OCI-LY1 (cell line): ENCODE results near the gene S1PR1.
"Not testable (repeated sequence)": the region's sequence is repeated elsewhere in the genome, so short reads cannot be mapped to it uniquely, and the experiment has no call there.

Experiments
- H2AFZ ChIP-seq: fragments of 200-600 bp; sonication (generic), shearing (Covaris generic); 2 replicates; pipeline ENCODE4 v1.6.0; 2014; ENCODE audit warnings: antibody characterized with exemption, mild to moderate bottlenecking, low read length
- H3F3A ChIP-seq: fragments of 200-600 bp; sonication (generic), shearing (Covaris generic); 2 replicates; pipeline ENCODE4 v1.6.0; 2014; ENCODE audit warnings: mild to moderate bottlenecking, antibody characterized with exemption, low read length, moderate library complexity; ENCODE audit not compliant: insufficient read depth
- H3K27ac ChIP-seq: fragments of 200-600 bp; sonication (generic); 2 replicates; pipeline ENCODE4 v1.5.1; 2014; ENCODE audit warnings: low read length, mixed run types, mild to moderate bottlenecking, low read depth; ENCODE audit not compliant: poor library complexity, severe bottlenecking
- H3K27me3 ChIP-seq: fragments of 200-600 bp; sonication (generic); 2 replicates; pipeline ENCODE4 v1.6.0; 2014; ENCODE audit warnings: antibody characterized with exemption, mild to moderate bottlenecking, low read length, moderate library complexity; ENCODE audit not compliant: insufficient read depth
- H3K36me3 ChIP-seq: fragments of 200-600 bp; sonication (generic); 2 replicates; pipeline ENCODE4 v1.6.1; 2014; ENCODE audit warnings: mild to moderate bottlenecking, antibody characterized with exemption, low read length, moderate library complexity, mixed read lengths; ENCODE audit not compliant: insufficient read depth
- H3K4me1 ChIP-seq: fragments of 200-600 bp; sonication (generic); 2 replicates; pipeline ENCODE4 v1.5.1; 2014; ENCODE audit warnings: mild to moderate bottlenecking, low read length, moderate library complexity; ENCODE audit not compliant: insufficient read depth, severe bottlenecking
- H3K4me2 ChIP-seq: fragments of 200-600 bp; sonication (generic), shearing (Covaris generic); 2 replicates; pipeline ENCODE4 v1.6.1; 2014; ENCODE audit warnings: low read length
- H3K4me3 ChIP-seq: fragments of 200-600 bp; sonication (generic); 2 replicates; pipeline ENCODE4 v1.5.1; 2014; ENCODE audit warnings: low read length, low read depth, mild to moderate bottlenecking, mixed read lengths; ENCODE audit not compliant: poor library complexity, severe bottlenecking
- H3K79me2 ChIP-seq: fragments of 200-600 bp; shearing (Covaris generic); 2 replicates; pipeline ENCODE4 v1.6.1; 2016; ENCODE audit warnings: mixed run types, low read length, mixed read lengths; ENCODE audit not compliant: insufficient read depth
- H3K9ac ChIP-seq: fragments of 200-600 bp; sonication (generic), shearing (Covaris generic); 2 replicates; pipeline ENCODE4 v1.6.1; 2014; ENCODE audit warnings: mild to moderate bottlenecking, low read length, mixed read lengths
- H3K9me2 ChIP-seq: fragments of 200-600 bp; sonication (generic), shearing (Covaris generic); 2 replicates; pipeline ENCODE4 v1.6.1; 2014; ENCODE audit warnings: low read depth, mild to moderate bottlenecking, low read length, mixed read lengths
- H3K9me3 ChIP-seq: fragments of 200-600 bp; shearing (Covaris generic); 2 replicates; pipeline ENCODE4 v1.6.1; 2014; ENCODE audit warnings: low read length, mixed read lengths
- H4K20me1 ChIP-seq: fragments of 200-600 bp; sonication (generic), shearing (Covaris generic); 2 replicates; pipeline ENCODE4 v1.6.0; 2016; ENCODE audit warnings: mild to moderate bottlenecking, low read length; ENCODE audit not compliant: insufficient read depth
- EZH2 ChIP-seq: fragments of 200-600 bp; sonication (generic), shearing (Covaris generic); IDR thresholded peaks from 2 replicates; pipeline ENCODE4 v1.8.0; 2017; ENCODE audit warnings: borderline replicate concordance, mixed run types, mild to moderate bottlenecking, antibody characterized with exemption, low read length, moderate library complexity, mixed read lengths
- TF ChIP-seq, protein P1 (sequence below): fragments of 200-600 bp; sonication (generic), shearing (Covaris generic); IDR thresholded peaks from 2 replicates; pipeline ENCODE4 v1.5.1; 2017; ENCODE audit warnings: mild to moderate bottlenecking, antibody characterized with exemption, low read length, moderate library complexity, mixed read lengths

S1PR1 gene

DNA sequence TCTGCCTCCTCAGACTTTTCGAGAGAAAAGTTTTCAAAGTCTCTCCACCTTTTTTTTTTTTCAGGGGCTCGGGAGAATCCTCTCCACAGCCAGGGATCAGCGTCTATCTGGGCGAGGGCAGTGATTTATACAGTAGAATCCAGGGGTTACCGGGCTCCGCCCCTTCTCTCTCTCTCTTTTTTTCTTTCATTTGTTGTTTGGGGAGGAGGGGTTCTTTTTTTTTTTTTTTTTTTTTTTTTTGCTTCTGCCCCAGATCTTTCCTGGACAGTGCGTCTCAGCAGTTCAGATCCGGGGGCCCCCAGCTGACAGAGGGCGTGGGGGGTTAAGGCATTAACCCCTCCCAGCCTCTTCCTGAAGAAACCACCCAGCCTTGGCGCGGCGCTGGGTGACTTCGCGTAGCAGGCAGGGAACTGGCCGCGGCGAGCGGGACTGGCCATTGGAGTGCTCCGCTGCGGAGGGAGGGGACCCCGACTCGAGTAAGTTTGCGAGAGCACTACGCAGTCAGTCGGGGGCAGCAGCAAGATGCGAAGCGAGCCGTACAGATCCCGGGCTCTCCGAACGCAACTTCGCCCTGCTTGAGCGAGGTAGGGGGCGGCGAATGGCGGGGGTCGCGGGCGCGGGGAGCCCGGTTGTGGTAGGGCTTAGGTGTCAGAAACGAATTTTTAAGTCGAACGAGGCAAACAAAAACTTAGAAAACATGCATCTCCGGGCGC lies at the start of gene S1PR1:
TSS of gene S1PR1 (plus strand) at position 504 of the 713 bp plus-strand sequence. CDS start 1,966 bp downstream, outside the sequence.
- H3K9me3 ChIP-seq: no peaks in the 10 kb centered on the region
- peaks cover 29% of the 10 kb centered on the region for H3K4me1 ChIP-seq
- TF ChIP-seq EZH2: no peak
- TF ChIP-seq, protein P1, sequence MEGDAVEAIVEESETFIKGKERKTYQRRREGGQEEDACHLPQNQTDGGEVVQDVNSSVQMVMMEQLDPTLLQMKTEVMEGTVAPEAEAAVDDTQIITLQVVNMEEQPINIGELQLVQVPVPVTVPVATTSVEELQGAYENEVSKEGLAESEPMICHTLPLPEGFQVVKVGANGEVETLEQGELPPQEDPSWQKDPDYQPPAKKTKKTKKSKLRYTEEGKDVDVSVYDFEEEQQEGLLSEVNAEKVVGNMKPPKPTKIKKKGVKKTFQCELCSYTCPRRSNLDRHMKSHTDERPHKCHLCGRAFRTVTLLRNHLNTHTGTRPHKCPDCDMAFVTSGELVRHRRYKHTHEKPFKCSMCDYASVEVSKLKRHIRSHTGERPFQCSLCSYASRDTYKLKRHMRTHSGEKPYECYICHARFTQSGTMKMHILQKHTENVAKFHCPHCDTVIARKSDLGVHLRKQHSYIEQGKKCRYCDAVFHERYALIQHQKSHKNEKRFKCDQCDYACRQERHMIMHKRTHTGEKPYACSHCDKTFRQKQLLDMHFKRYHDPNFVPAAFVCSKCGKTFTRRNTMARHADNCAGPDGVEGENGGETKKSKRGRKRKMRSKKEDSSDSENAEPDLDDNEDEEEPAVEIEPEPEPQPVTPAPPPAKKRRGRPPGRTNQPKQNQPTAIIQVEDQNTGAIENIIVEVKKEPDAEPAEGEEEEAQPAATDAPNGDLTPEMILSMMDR: no peak
- no peaks in the 10 kb centered on the region for H3F3A ChIP-seq
- no peaks in the 10 kb centered on the region for H3K36me3 ChIP-seq
- no peaks in the 10 kb centered on the region; the same call in 1 of the 2 replicates for H3K27me3 ChIP-seq
- H4K20me1 ChIP-seq: no peaks in the 10 kb centered on the region
- no peak within 1 kb of the TSS for H3K27ac ChIP-seq
- H3K79me2 ChIP-seq: no peaks in the 10 kb centered on the region
- no peaks in the 10 kb centered on the region for H3K9me2 ChIP-seq
- H3K9ac ChIP-seq: peak within 1 kb of the TSS; percentile 23; the same call in 1 of the 2 replicates
- no peak within 1 kb of the TSS for H2AFZ ChIP-seq
- H3K4me3 ChIP-seq: peak within 1 kb of the TSS; percentile 54
- peak within 1 kb of the TSS; percentile 74 for H3K4me2 ChIP-seq

DNA sequence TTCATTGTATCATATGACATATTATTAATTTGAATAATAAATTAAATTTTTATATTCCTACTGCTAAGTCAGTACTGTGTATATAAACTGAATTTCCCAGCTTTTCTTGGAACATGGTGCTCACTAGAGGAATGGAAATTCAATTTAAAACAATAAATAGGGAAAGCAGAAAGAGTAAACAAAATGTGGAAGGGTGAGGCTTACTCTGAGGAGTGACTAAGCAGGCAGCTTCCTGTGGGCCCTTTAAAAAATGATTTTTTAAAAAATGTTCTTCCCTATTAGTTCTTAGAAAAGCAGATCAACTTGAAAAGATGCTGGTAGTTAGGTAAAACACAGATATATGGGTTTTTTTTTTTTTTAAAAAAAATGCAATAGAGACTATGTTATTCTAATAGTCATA lies 49.5 kb upstream of the S1PR1 start:
- no peak overlapping the region for H3K27ac ChIP-seq

GRCh38 chr1:101188331-101188730 lies 48.5 kb upstream of the S1PR1 start:
- TF ChIP-seq EZH2: no peak
- TF ChIP-seq, protein P1: no peak
- Histone ChIP-seq H3K27ac (no peak overlapping the region), H3K4me3 (no peak overlapping the region), H3K4me2 (no peak overlapping the region), H4K20me1 (no peaks in the 10 kb centered on the region), H3K27me3 (no peaks in the 10 kb centered on the region), H3F3A (no peaks in the 10 kb centered on the region), H3K36me3 (no peaks in the 10 kb centered on the region), H2AFZ (no peak overlapping the region), H3K9ac (no peak overlapping the region), H3K9me2 (no peaks in the 10 kb centered on the region), H3K4me1 (no peaks in the 10 kb centered on the region), H3K9me3 (no peaks in the 10 kb centered on the region), H3K79me2 (no peaks in the 10 kb centered on the region)

More for the DNA sequence above, 49.5 kb upstream of the S1PR1 start:
- Histone ChIP-seq H2AFZ (no peak overlapping the region), H3K9ac (no peak overlapping the region), H3K4me3 (no peak overlapping the region), H3K27me3 (no peaks in the 10 kb centered on the region), H3K9me2 (no peaks in the 10 kb centered on the region), H3K4me1 (no peaks in the 10 kb centered on the region), H3K79me2 (no peaks in the 10 kb centered on the region), H3K4me2 (no peak overlapping the region), H3K36me3 (no peaks in the 10 kb centered on the region), H4K20me1 (no peaks in the 10 kb centered on the region), H3F3A (no peaks in the 10 kb centered on the region), H3K9me3 (no peaks in the 10 kb centered on the region)
- TF ChIP-seq, protein P1: no peak
- TF ChIP-seq EZH2: no peak

DNA sequence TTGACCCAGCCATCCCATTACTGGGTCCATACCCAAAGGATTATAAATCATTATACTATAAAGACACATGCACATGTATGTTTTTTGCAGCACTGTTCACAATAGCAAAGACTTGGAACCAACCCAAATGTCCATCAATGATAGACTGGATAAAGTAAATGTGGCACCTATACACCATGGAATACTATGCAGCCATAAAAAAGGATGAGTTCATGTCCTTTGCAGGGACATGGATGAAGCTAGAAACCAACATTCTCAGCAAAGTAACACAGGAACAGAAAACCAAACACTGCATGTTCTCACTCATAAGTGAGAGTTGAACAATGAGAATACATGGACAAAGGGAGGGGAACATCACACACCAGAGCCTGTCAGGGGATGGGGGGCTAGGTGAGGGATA lies 47.9 kb upstream of the S1PR1 start:
- H3K27ac ChIP-seq: not testable (repeated sequence)

More for the DNA sequence above, 47.9 kb upstream of the S1PR1 start:
- not testable (repeated sequence) for H3K4me2 ChIP-seq, H3K4me3 ChIP-seq, H3K4me1 ChIP-seq, H3K27me3 ChIP-seq, H2AFZ ChIP-seq, H3K79me2 ChIP-seq, H3K9me3 ChIP-seq, H3K9me2 ChIP-seq, H3F3A ChIP-seq, H4K20me1 ChIP-seq, H3K9ac ChIP-seq, H3K36me3 ChIP-seq
